Epithelial cell of proximal tubule (primary cell): ENCODE results near the gene HTR3A. TPM values are rescaled to one million over a fixed set of nuclear protein-coding genes. Genes with fewer than 3 reads are reported as not detected.
"Not testable (repeated sequence)": the region's sequence is repeated elsewhere in the genome, so short reads cannot be mapped to it uniquely, and the experiment has no call there.

Source experiments
- DNase-seq: peaks from one replicate; pipeline ENCODE4 v3.0.0-alpha.2; 2011; ENCODE audit warnings: low read depth
- H3K4me3 ChIP-seq: 2 replicates; pipeline ENCODE4 v1.5.1; 2011; ENCODE audit warnings: low read depth, mild to moderate bottlenecking, low read length
- CTCF ChIP-seq: conservative IDR thresholded peaks from 2 replicates; pipeline ENCODE4 v1.5.1; 2012; ENCODE audit warnings: low read depth, mild to moderate bottlenecking, low read length
- total RNA-seq: library from RNA; depleted of rRNA; stranded (reverse); fragments of >200 nt; gene quantifications from 2 replicates; pipeline ENCODE4 v1.2.3, GENCODE V29; 2015

The HTR3A gene
- total RNA-seq, 1 donor from 2014 or later, result 0.17 TPM

DNA sequence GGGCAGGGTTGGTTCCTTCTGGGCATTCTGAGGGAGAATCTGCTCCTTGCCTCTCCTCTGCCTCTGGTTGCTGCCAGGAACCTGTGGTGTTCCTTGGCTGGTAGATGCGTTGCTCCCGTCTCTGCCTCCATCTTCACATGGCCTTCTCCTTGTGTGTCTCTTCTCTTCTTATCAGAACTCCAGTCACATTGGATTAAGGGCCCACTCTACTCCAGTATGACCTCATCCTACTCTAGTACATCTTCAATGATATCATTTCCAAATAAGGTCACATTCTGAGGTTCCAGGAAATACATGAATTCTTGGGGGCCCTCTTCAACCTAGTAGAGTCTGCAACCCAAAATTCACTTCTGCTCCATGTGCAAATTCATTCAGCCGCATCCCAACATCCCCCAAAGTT, 37.0 kb upstream of the HTR3A start:
- no peak overlapping the region for H3K4me3 ChIP-seq
- no peak for TF ChIP-seq CTCF
- DNase-seq, result no peak

DNA sequence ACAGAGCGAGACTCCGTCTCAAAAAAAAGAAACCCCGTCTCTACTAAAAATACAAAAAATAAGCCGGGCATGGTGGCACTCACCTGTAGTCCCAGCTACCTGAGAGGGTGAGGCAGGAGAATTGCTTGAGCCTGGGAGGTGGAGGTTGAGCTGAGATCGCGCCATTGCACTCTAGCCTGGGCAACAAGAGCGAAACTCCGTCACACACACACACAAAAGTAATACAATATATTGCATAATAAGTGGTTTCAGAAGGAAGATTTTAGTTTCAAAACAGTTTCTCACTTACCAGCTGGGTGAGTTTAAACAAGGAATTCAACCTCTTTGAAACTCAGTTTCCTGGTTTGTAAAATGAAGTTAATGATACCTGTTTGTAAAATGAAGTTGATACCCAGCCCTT, 32.7 kb upstream of the HTR3A start:
- no peak overlapping the region for H3K4me3 ChIP-seq
- TF ChIP-seq CTCF, result no peak
- DNase-seq, result no peak

GRCh38 chr11:113946162-113946561, 28.7 kb upstream of the HTR3A start:
- DNase-seq, H3K4me3 ChIP-seq: not testable (repeated sequence)

DNA sequence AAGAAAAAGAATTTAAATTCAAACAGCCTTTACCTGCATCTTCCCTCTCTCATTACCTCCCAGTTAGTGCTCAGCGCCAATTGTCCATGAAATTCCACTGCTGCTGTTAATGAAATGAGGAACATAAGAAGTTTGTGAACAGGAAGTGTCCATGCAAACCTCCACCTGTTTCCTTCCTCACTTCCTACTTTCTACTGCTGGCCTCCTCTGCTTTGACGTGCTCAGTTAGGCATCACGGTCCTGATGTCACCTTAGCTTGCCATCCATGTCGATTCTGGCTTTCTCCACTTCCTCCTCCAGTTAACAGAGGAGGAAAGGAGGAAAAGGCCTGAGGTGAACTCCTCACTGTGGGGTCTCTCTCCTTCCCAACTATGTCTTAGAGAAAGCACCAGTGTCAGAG, 26.9 kb upstream of the HTR3A start:
- H3K4me3 ChIP-seq, result no peak overlapping the region
- TF ChIP-seq CTCF, result no peak
- no peak for DNase-seq

- no peak for TF ChIP-seq CTCF
- H3K4me3 ChIP-seq, result no peak overlapping the region
- no peak for DNase-seq
Observed at GRCh38 chr11:113949891-113950290, 25.0 kb upstream of the HTR3A start.

- TF ChIP-seq CTCF, result no peak
- no peak for DNase-seq
- H3K4me3 ChIP-seq, result no peak overlapping the region
Observed at GRCh38 chr11:113951537-113951936, 23.4 kb upstream of the HTR3A start.

DNA sequence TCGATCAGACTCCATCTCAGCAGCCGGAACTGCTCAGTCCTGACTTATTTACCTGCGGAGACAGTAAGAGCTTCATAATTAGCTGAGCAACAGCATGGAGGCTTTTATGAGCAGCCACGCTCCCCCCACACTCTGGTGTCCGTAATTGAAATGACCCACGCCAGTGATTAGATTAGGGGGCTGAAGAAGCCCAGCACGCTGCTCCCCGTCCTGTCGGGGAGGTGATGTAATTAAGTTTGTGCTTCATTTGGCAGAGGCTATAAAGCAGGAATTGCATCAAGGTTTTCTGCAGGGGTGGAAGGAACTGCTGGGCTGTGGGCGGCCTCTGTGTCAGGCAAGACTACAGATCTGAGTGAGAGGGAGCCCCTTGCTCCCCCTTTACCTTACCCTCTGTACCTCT, 22.8 kb upstream of the HTR3A start:
- no peak for DNase-seq
- no peak for TF ChIP-seq CTCF
- no peak overlapping the region for H3K4me3 ChIP-seq

DNA sequence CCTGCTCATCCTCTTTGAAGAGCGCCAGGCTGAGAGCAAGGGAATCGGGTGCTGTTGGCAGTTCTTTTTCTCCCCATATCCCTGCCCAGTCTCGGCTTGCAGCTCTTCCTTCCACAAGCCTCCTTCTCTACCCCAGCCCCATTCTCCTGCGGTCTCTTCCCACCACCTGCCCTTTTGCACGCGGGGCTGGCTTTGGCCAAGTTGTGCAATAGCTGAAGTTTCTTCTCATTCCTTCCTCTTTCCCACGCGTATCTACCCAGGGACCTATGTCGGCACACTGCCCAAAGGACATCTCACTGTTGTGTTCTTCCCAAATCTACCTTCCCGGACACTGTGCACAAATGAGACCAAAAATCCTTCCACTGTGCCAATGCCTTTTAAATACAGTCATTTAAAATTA, 22.3 kb upstream of the HTR3A start:
- TF ChIP-seq CTCF, result no peak
- no peak overlapping the region for H3K4me3 ChIP-seq
- DNase-seq, result no peak
